K562 (cell line): ENCODE results near the gene ARID3C. TPM values are rescaled to one million over a fixed set of nuclear protein-coding genes. Genes with fewer than 3 reads are reported as not detected.

Experiments
- ATAC-seq: fragments of 200-7000 bp; cut with Tn5 transposase; 3 replicates; pipeline ENCODE4 v1.9.1; 2020; ENCODE audit warnings: moderate library complexity
- BruUV-seq: library from RNA; stranded (reverse); fragments of 400-500 nt; replicated peaks from 2 replicates; lab custom pipeline; 2021; lab: Mats Ljungman, UMichigan
- CTCF ChIA-PET: fragments of 300-600 bp; formaldehyde crosslinking; extraction: SDS; loops from one replicate; lab custom pipeline; 2021; ENCODE audit warnings: low intra/inter-chr PET ratio; lab: Yijun Ruan, JAX
- POLR2A ChIA-PET: fragments of 300-600, 350-650 bp; sonication (Branson Sonifier 250); formaldehyde crosslinking; extraction: SDS; loops from one replicate; lab custom pipeline; 2021; ENCODE audit warnings: antibody characterized with exemption, inconsistent platforms; lab: Yijun Ruan, JAX
- DNase-seq, 4 experiments: peaks; one replicate each; pipeline versions ENCODE4 v3.0.0 to v3.0.0-alpha.2; 2011 to 2018; ENCODE audit warnings: low spot score in 3 of 4, mixed read lengths in 3 of 4; ENCODE audit errors: extremely low read depth in 1 of 4
- FAIRE-seq: peaks from 2 replicates; lab custom pipeline; 2011; peaks lifted over from hg19 to GRCh38; lab: Jason Lieb, UNC
- H2AFZ ChIP-seq: 2 replicates; pipeline ENCODE4 v1.6.0; 2011; ENCODE audit warnings: low read depth, low read length, control low read depth, inconsistent platforms
- H3K27ac ChIP-seq: fragments of 200-600 bp; 3 replicates; pipeline ENCODE4 v1.8.0; 2011; ENCODE audit warnings: low read depth, mild to moderate bottlenecking, control low read depth, inconsistent platforms, low read length, moderate library complexity, mixed read lengths; ENCODE audit errors: extremely low read depth
- H3K27me3 ChIP-seq, 2 experiments: fragments of 300-600 bp in 1 of 2; 2 replicates in 1 of 2; 3 replicates in 1 of 2; pipeline versions ENCODE4 v1.6.0 to v1.8.0; 2011; ENCODE audit warnings: inconsistent platforms in 2 of 2, low read length in 2 of 2, mild to moderate bottlenecking in 1 of 2, mixed read lengths in 1 of 2, moderate library complexity in 1 of 2; ENCODE audit not compliant: control insufficient read depth in 2 of 2, insufficient read depth in 2 of 2
- H3K36me3 ChIP-seq: fragments of 300-600 bp; 3 replicates; pipeline ENCODE4 v1.8.0; 2011; ENCODE audit warnings: mild to moderate bottlenecking, low read length, inconsistent platforms; ENCODE audit not compliant: control insufficient read depth, insufficient read depth
- H3K4me1 ChIP-seq, 2 experiments: fragments of 200-600 bp in 1 of 2; replicated peaks in 1 of 2; 2 replicates in 1 of 2; 3 replicates in 1 of 2; pipeline versions ENCODE4 v1.5.1 to v1.8.0; 2011; ENCODE audit warnings: inconsistent platforms in 2 of 2, low read length in 2 of 2, mild to moderate bottlenecking in 1 of 2, mixed read lengths in 1 of 2, moderate library complexity in 1 of 2; ENCODE audit not compliant: control insufficient read depth in 2 of 2, insufficient read depth in 2 of 2
- H3K4me2 ChIP-seq: 2 replicates; pipeline ENCODE4 v1.6.1; 2011; ENCODE audit warnings: low read length, control low read depth, inconsistent platforms, mixed read lengths; ENCODE audit not compliant: insufficient read depth
- H3K4me3 ChIP-seq: fragments of 200-600 bp; sonication (generic), shearing (Covaris generic); 2 replicates; pipeline ENCODE4 v1.5.1; 2016; ENCODE audit warnings: control low read depth, inconsistent platforms
- H3K79me2 ChIP-seq: fragments of 200-600 bp; 3 replicates; pipeline ENCODE4 v1.8.0; 2011; ENCODE audit warnings: low read length, inconsistent platforms; ENCODE audit not compliant: control insufficient read depth, insufficient read depth
- H3K9ac ChIP-seq, 2 experiments: 2 replicates each; pipeline versions ENCODE4 v1.6.0 to v1.6.1; 2011; ENCODE audit warnings: low read depth in 2 of 2, low read length in 2 of 2, control low read depth in 1 of 2, inconsistent platforms in 1 of 2, mild to moderate bottlenecking in 1 of 2, mixed read lengths in 1 of 2; ENCODE audit not compliant: insufficient read depth in 1 of 2
- H3K9me1 ChIP-seq: one replicate; pipeline ENCODE4 v1.6.0; 2011; ENCODE audit warnings: inconsistent platforms, mild to moderate bottlenecking, low read length, moderate library complexity; ENCODE audit not compliant: control insufficient read depth, insufficient read depth
- H3K9me3 ChIP-seq: replicated peaks from 2 replicates; pipeline ENCODE4 v1.5.1; 2011; ENCODE audit warnings: low read depth, low read length, inconsistent platforms; ENCODE audit not compliant: control insufficient read depth, insufficient read depth
- H4K20me1 ChIP-seq: replicated peaks from 2 replicates; pipeline ENCODE4 v1.6.1; 2011; ENCODE audit warnings: low read length, inconsistent platforms, mixed read lengths; ENCODE audit not compliant: control insufficient read depth, insufficient read depth
- CBFA2T3 ChIP-seq: fragments of 450-650 bp; IDR thresholded peaks from 2 replicates; pipeline ENCODE4 v1.6.1; 2017
- EP300 ChIP-seq: IDR thresholded peaks from 2 replicates; pipeline ENCODE4 v1.6.1; 2012; ENCODE audit warnings: low read length, improper control_type of control experiment
- KDM1A ChIP-seq, 2 experiments: fragments of 450-650 bp; IDR thresholded peaks; 2 replicates each; pipeline ENCODE4 v1.6.1; 2016; ENCODE audit warnings: mild to moderate bottlenecking in 2 of 2
- RUNX1 ChIP-seq: sonication (generic); IDR thresholded peaks from 2 replicates; pipeline ENCODE4 v1.6.1; 2016; ENCODE audit warnings: antibody characterized with exemption, low read depth
- TCF3 ChIP-seq: sonication (generic); formaldehyde crosslinking; IDR thresholded peaks from 2 replicates; pipeline ENCODE4 v1.4.0; 2020; ENCODE audit warnings: mild to moderate bottlenecking, missing genetic modification reagents
- WGBS: fragments of 100-300 bp; shearing (Covaris generic); methylation state at CpG from one replicate; pipeline ENCODE4 v1.1.6; 2016; ENCODE audit warnings: low coverage, mixed read lengths; ENCODE audit not compliant: insufficient coverage; ENCODE audit errors: missing lambda C conversion rate; 5-methylcytosine and 5-hydroxymethylcytosine counted together
- in situ Hi-C: fragments of 300-500 bp; cut with MboI; formaldehyde crosslinking; loops from 4 replicates; pipeline ENCODE4 v1.15.0; 2018; ENCODE audit warnings: inconsistent platforms, mixed read lengths
- intact Hi-C: fragments of 100-400 bp; cut with micrococcal nuclease; formaldehyde crosslinking; loops from 2 replicates; pipeline ENCODE4 v1.14.2; 2022
- polyA plus RNA-seq, 8 experiments: library from polyadenylated mRNA; depleted of rRNA in 4 of 8; stranded (reverse) in 5 of 8; unstranded in 3 of 8; fragments of >200 nt; fragmentation: Nextera tagmentation in 2 of 8; fragmentation: Illumina TruSeq in 1 of 8; extraction: Ambion mirVana in 2 of 8; extraction: Trizol in 1 of 8; gene quantifications; 2 replicates each; pipeline versions ENCODE4 v1.2.1 to v1.2.3, GENCODE V29; 2011 to 2014; ENCODE audit warnings: inconsistent platforms in 1 of 8, missing spikeins in 1 of 8
- total RNA-seq, 7 experiments: library from RNA; depleted of rRNA in 6 of 7; stranded (reverse); fragments of >200 nt in 6 of 7; fragmentation: Illumina TruSeq in 2 of 7; extraction: Trizol in 2 of 7; gene quantifications; 2 replicates each; pipeline versions ENCODE4 v1.2.1 to v1.2.3, GENCODE V29; 2011 to 2021; ENCODE audit warnings: low replicate concordance in 1 of 7
- TF ChIP-seq, protein P1 (sequence below): fragments of 250-450 bp; sonication (Bioruptor Pico); IDR thresholded peaks from 2 replicates; pipeline ENCODE4 v1.5.0; 2021; ENCODE audit warnings: mild to moderate bottlenecking, borderline replicate concordance
- TF ChIP-seq, protein P2 (sequence below): sonication (generic); formaldehyde crosslinking; IDR thresholded peaks from 2 replicates; pipeline ENCODE4 v1.8.1; 2022; ENCODE audit warnings: missing genetic modification reagents

Gene ARID3C
- total and polyA plus RNA-seq, 9 of the 15 experiments (the other 6 are each of a cell fraction or from before 2014, with no cell fraction given): not detected

GRCh38 chr9:34607331-34607730 lies 21.5 kb downstream of the ARID3C start:
- in situ Hi-C loops: loop anchor here (10.0 kb wide), 1 partner anchor 203 kb away; no protein-coding TSS in a partner anchor
- peaks cover 17% of the 10 kb centered on the region for H3K79me2 ChIP-seq
- no peak overlapping the region for H2AFZ ChIP-seq
- no peak overlapping the region for H3K4me3 ChIP-seq
- intact Hi-C loops: no loop called here
- no peak for ATAC-seq
- no peaks in the 10 kb centered on the region for H3K9me3 ChIP-seq
- WGBS: 0% methylated on average over 2 of the region's 2 CpGs
- ChIA-PET CTCF (no interaction called here), POLR2A (interaction anchor here (0.6 to 0.7 kb wide), 3 partner anchors 87 to 262 kb away, joined by 3 read pairs; no protein-coding TSS in a partner anchor)
- H3K4me2 ChIP-seq: no peak overlapping the region
- FAIRE-seq: peak; percentile 80
- BruUV-seq: no TSS peak
- no peaks in the 10 kb centered on the region for H3K9me1 ChIP-seq
- no peaks in the 10 kb centered on the region for H3K27me3 ChIP-seq
- peak; percentile 44 for TF ChIP-seq TCF3
- TF ChIP-seq, protein P1, sequence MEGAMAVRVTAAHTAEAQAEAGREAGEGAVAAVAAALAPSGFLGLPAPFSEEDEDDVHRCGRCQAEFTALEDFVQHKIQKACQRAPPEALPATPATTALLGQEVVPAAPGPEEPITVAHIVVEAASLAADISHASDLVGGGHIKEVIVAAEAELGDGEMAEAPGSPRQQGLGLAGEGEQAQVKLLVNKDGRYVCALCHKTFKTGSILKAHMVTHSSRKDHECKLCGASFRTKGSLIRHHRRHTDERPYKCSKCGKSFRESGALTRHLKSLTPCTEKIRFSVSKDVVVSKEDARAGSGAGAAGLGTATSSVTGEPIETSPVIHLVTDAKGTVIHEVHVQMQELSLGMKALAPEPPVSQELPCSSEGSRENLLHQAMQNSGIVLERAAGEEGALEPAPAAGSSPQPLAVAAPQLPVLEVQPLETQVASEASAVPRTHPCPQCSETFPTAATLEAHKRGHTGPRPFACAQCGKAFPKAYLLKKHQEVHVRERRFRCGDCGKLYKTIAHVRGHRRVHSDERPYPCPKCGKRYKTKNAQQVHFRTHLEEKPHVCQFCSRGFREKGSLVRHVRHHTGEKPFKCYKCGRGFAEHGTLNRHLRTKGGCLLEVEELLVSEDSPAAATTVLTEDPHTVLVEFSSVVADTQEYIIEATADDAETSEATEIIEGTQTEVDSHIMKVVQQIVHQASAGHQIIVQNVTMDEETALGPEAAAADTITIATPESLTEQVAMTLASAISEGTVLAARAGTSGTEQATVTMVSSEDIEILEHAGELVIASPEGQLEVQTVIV: no peak
- no peak for TF ChIP-seq EP300
- TF ChIP-seq, protein P2, sequence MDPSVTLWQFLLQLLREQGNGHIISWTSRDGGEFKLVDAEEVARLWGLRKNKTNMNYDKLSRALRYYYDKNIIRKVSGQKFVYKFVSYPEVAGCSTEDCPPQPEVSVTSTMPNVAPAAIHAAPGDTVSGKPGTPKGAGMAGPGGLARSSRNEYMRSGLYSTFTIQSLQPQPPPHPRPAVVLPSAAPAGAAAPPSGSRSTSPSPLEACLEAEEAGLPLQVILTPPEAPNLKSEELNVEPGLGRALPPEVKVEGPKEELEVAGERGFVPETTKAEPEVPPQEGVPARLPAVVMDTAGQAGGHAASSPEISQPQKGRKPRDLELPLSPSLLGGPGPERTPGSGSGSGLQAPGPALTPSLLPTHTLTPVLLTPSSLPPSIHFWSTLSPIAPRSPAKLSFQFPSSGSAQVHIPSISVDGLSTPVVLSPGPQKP (CRISPR knock-in tag): no peak
- peak; percentile 9 to 33; a peak in 2 of 4 replicates for TF ChIP-seq KDM1A (IDR thresholded peaks at IDR 0.05)
- peak; percentile 56 for TF ChIP-seq CBFA2T3
- no peak for TF ChIP-seq RUNX1
- H3K36me3 ChIP-seq: peaks cover 10% of the 10 kb centered on the region; the same call in 1 of the 3 replicates
- peak; percentile 18 to 59 (median 39) for DNase-seq
- H4K20me1 ChIP-seq: peaks cover 5% of the 10 kb centered on the region; the same call in 1 of the 2 replicates
- no peak overlapping the region for H3K27ac ChIP-seq
- no peak overlapping the region for H3K9ac ChIP-seq
- H3K4me1 ChIP-seq: peaks cover 7 to 13% of the 10 kb centered on the region in 2 experiments; a peak in 4 of 5 replicates
